ENCODE results near the gene SMAD3.

DNA sequence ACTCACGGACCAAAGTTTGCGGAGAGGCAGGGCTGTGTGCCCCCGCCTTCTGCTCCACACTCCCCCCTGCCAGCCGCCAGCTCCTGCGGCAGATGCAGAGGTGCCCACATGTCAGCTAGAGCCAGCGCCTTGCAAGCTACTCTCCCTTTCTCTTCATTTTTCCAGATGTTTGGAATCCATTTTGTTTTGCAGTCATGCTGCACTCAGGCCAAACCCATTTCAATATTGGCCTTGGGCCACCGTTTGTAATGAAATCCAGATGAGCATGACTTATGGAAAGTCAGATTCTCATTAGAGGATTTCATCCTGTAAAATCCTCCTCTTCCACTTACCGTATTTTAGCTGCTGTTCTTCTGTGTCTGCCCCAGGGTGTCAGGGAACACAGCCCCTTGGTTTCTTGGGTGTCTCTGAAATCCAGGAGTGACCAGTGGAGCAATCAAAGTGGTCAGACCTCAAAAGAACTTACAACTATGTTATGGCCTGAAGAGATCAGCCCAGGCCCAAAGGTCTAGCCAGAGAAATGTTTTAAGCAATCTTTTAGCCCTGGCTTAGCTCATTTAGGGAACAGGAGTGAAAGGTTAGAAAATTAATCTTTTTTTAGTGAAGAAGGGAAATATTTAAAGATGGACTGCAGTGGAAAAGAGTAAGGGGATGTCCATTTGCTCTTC, 123.3 kb downstream of the SMAD3 start:
- TF ChIP-seq EZH2phosphoT487 (IDR thresholded peaks at IDR 0.05; ENCODE audit: insufficient read depth, low read depth) = no peak
- no peak for TF ChIP-seq EZH2 (IDR thresholded peaks at IDR 0.05; ENCODE audit: insufficient read depth, poor library complexity, severe bottlenecking)
